Measurements from ENCODE around the gene ACTN3. TPM values are rescaled to one million over a fixed set of nuclear protein-coding genes. Genes with fewer than 3 reads are reported as not detected.

ACTN3 gene
- total RNA-seq, 4 donors from 2014 or later: not detected

- TF ChIP-seq POLR2A (IDR thresholded peaks at IDR 0.05) (no peak), EP300 (IDR thresholded peaks at IDR 0.05) (no peak), POLR2AphosphoS5 (IDR thresholded peaks at IDR 0.05) (no peak)
- TF ChIP-seq, protein P1, sequence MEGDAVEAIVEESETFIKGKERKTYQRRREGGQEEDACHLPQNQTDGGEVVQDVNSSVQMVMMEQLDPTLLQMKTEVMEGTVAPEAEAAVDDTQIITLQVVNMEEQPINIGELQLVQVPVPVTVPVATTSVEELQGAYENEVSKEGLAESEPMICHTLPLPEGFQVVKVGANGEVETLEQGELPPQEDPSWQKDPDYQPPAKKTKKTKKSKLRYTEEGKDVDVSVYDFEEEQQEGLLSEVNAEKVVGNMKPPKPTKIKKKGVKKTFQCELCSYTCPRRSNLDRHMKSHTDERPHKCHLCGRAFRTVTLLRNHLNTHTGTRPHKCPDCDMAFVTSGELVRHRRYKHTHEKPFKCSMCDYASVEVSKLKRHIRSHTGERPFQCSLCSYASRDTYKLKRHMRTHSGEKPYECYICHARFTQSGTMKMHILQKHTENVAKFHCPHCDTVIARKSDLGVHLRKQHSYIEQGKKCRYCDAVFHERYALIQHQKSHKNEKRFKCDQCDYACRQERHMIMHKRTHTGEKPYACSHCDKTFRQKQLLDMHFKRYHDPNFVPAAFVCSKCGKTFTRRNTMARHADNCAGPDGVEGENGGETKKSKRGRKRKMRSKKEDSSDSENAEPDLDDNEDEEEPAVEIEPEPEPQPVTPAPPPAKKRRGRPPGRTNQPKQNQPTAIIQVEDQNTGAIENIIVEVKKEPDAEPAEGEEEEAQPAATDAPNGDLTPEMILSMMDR (IDR thresholded peaks at IDR 0.05): no peak
- H3K27me3 ChIP-seq: peaks cover 3% of the 10 kb centered on the region
- no peaks in the 10 kb centered on the region for H3K9me3 ChIP-seq
- peaks cover 0 to 21% of the 10 kb centered on the region in 2 donors for H3K36me3 ChIP-seq
- H3K4me3 ChIP-seq: no peak overlapping the region
- WGBS, 2 donors (ENCODE audit: low coverage in 1 of 2): 57 to 71% methylated on average over 2 to 5 of the region's 5 CpGs
- no peak for ATAC-seq
- peaks cover 0 to 23% (median 9%) of the 10 kb centered on the region in 3 donors for H3K4me1 ChIP-seq
- H3K27ac ChIP-seq: no peak overlapping the region
Observed at GRCh38 chr11:66570079-66570849, 23.6 kb downstream of the ACTN3 start.

GRCh38 chr11:66570850-66571180, 24.1 kb downstream of the ACTN3 start:
- no peak for TF ChIP-seq POLR2A (IDR thresholded peaks at IDR 0.05)
- TF ChIP-seq POLR2AphosphoS5 (IDR thresholded peaks at IDR 0.05): no peak
- TF ChIP-seq, protein P1 (IDR thresholded peaks at IDR 0.05): no peak
- TF ChIP-seq EP300 (IDR thresholded peaks at IDR 0.05): no peak
- Histone ChIP-seq H3K4me1 (peaks cover 0 to 23% (median 9%) of the 10 kb centered on the region in 3 donors), H3K27ac (no peak overlapping the region), H3K27me3 (peaks cover 3% of the 10 kb centered on the region), H3K4me3 (no peak overlapping the region), H3K36me3 (peaks cover 0 to 15% of the 10 kb centered on the region in 2 donors), H3K9me3 (no peaks in the 10 kb centered on the region)
- 79 to 81% methylated on average over 2 of the region's 2 CpGs for WGBS, 2 donors (ENCODE audit: low coverage in 1 of 2)
- no peak for ATAC-seq

- 11 to 33% methylated on average over 12 to 21 of the region's 25 CpGs for WGBS, 2 donors (ENCODE audit: low coverage in 1 of 2)
- H3K4me1 ChIP-seq: peaks cover 0 to 8% (median 0%) of the 10 kb centered on the region in 3 donors
- TF ChIP-seq POLR2A (IDR thresholded peaks at IDR 0.05): no peak
- TF ChIP-seq, protein P1 (IDR thresholded peaks at IDR 0.05): peak; percentile 79 to 93 (median 90)
- no peak for TF ChIP-seq EP300 (IDR thresholded peaks at IDR 0.05)
- peak; percentile 22 for TF ChIP-seq POLR2AphosphoS5 (IDR thresholded peaks at IDR 0.05)
- ATAC-seq: peak; percentile 89
- H3K27me3 ChIP-seq: peaks cover 3% of the 10 kb centered on the region
- H3K9me3 ChIP-seq: peaks cover 0 to 11% (median 0%) of the 10 kb centered on the region in 3 donors
- no peaks in the 10 kb centered on the region for H3K36me3 ChIP-seq
- H3K27ac ChIP-seq: no peak overlapping the region
- no peak overlapping the region for H3K4me3 ChIP-seq
Observed at GRCh38 chr11:66579017-66579606, 32.4 kb downstream of the ACTN3 start.

DNA sequence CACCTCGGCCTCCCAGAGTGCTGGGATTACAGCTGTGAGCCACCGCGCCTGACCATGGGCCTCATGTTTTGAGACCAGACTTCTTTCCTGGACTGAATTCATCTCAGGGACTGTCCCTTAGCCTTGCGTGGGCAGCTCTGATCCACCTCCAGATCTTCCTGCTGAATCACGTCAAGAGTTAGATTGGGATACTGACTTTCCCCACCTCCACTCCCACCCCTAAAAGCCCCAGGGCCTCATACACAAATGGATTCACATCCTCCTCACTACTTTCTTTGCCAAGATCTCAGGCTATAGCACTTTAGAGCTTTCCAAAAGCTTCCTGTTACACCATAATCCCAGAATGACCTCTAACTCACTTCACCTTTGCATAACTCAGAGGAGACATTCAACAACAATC, 34.1 kb downstream of the ACTN3 start:
- Histone ChIP-seq H3K9me3 (peaks cover 0 to 11% (median 0%) of the 10 kb centered on the region in 3 donors), H3K4me1 (peaks cover 0 to 8% (median 0%) of the 10 kb centered on the region in 3 donors), H3K36me3 (no peaks in the 10 kb centered on the region), H3K4me3 (no peak overlapping the region), H3K27ac (no peak overlapping the region), H3K27me3 (no peaks in the 10 kb centered on the region)
- WGBS, 2 donors (ENCODE audit: low coverage in 1 of 2): 44 to 60% methylated on average over 2 to 3 of the region's 5 CpGs
- no peak for ATAC-seq
- TF ChIP-seq EP300 (IDR thresholded peaks at IDR 0.05): no peak
- TF ChIP-seq, protein P1 (IDR thresholded peaks at IDR 0.05): no peak
- TF ChIP-seq POLR2A (IDR thresholded peaks at IDR 0.05): no peak
- TF ChIP-seq POLR2AphosphoS5 (IDR thresholded peaks at IDR 0.05): no peak
